Natural killer cell (primary cell): ENCODE measurements around the gene TICRR. TPM values are rescaled to one million over a fixed set of nuclear protein-coding genes. Genes with fewer than 3 reads are reported as not detected.

Experiments used
- ATAC-seq, 3 donors: fragments of 150-1000 bp in 2 of 3; fragments of 200-7000 bp in 1 of 3; cut with Tn5 transposase; 1 replicate in 1 of 3; 2 replicates in 2 of 3; pipeline ENCODE4 v1.10.0; 2021; ENCODE audit warnings: mild to moderate bottlenecking in 2 of 3, moderate library complexity in 2 of 3
- DNase-seq, 2 donors: peaks; one replicate each; pipeline versions ENCODE4 v3.0.0 to v3.0.0-alpha.2; 2013 to 2021; ENCODE audit warnings: mixed read lengths in 1 of 2
- H3K27ac ChIP-seq: one replicate; pipeline ENCODE4 v1.5.1; 2013; ENCODE audit warnings: mild to moderate bottlenecking, low read length
- H3K27me3 ChIP-seq: one replicate; pipeline ENCODE4 v1.6.1; 2013; ENCODE audit warnings: low read length; ENCODE audit not compliant: control insufficient read depth, insufficient read depth
- H3K36me3 ChIP-seq: one replicate; pipeline ENCODE4 v1.6.1; 2013; ENCODE audit warnings: low read length; ENCODE audit not compliant: control insufficient read depth, insufficient read depth
- H3K4me1 ChIP-seq: one replicate; pipeline ENCODE4 v1.6.1; 2013; ENCODE audit warnings: low read length; ENCODE audit not compliant: control insufficient read depth, insufficient read depth
- H3K4me3 ChIP-seq: one replicate; pipeline ENCODE4 v1.5.1; 2013; ENCODE audit warnings: low read length
- H3K9me3 ChIP-seq: one replicate; pipeline ENCODE4 v1.6.1; 2013; ENCODE audit warnings: low read length; ENCODE audit not compliant: control insufficient read depth, insufficient read depth
- H3K27ac Mint-ChIP-seq, 2 donors: one replicate each; pipeline ENCODE4 v1.8.0; 2022; ENCODE audit warnings: mild to moderate bottlenecking in 2 of 2, mixed read lengths in 2 of 2, moderate library complexity in 1 of 2
- H3K27me3 Mint-ChIP-seq, 2 donors: one replicate each; pipeline ENCODE4 v1.8.0; 2022; ENCODE audit warnings: low read depth in 2 of 2, mixed read lengths in 2 of 2
- H3K36me3 Mint-ChIP-seq: one replicate; pipeline ENCODE4 v1.8.0; 2022; ENCODE audit warnings: mixed read lengths
- H3K4me1 Mint-ChIP-seq, 2 donors: one replicate each; pipeline ENCODE4 v1.8.0; 2022; ENCODE audit warnings: mixed read lengths in 2 of 2
- H3K4me3 Mint-ChIP-seq: one replicate; pipeline ENCODE4 v1.8.0; 2022; ENCODE audit warnings: mild to moderate bottlenecking, moderate library complexity, mixed read lengths
- H3K9me3 Mint-ChIP-seq, 2 donors: one replicate each; pipeline ENCODE4 v1.8.0; 2022; ENCODE audit warnings: mixed read lengths in 2 of 2
- CTCF ChIP-seq: fragments of 200-600 bp; IDR thresholded peaks from one replicate; pipeline ENCODE4 v1.8.0; 2022; ENCODE audit warnings: antibody characterized with exemption
- WGBS: methylation state at CpG from one replicate; pipeline ENCODE4 v1.1.7; 2013; ENCODE audit warnings: missing lambda C conversion rate; ENCODE audit not compliant: insufficient coverage; 5-methylcytosine and 5-hydroxymethylcytosine counted together
- intact Hi-C: fragments of 100-400 bp; cut with micrococcal nuclease; formaldehyde crosslinking; loops from one replicate; pipeline ENCODE4 v1.14.2; 2022
- total RNA-seq, 4 donors: library from RNA; stranded (reverse); fragments of 120-200 nt in 1 of 4; gene quantifications; one replicate each; pipeline versions ENCODE4 v1.2.3 to v1.2.4, GENCODE V29; 2013 to 2022

TICRR gene
- total RNA-seq, 3 donors from 2014 or later (not counting 1 experiment from before 2014, with no cell fraction given), result 0.13 to 0.59 (median 0.14) TPM

GRCh38 chr15:89666858-89667705, 91.8 kb downstream of the TICRR start:
- Mint-ChIP-seq H3K36me3 (no peaks in the 10 kb centered on the region), H3K4me1 (peaks cover 0 to 7% of the 10 kb centered on the region in 2 donors)
- ATAC-seq, result no peak

GRCh38 chr15:89667706-89667960, 92.4 kb downstream of the TICRR start:
- no peak for TF ChIP-seq CTCF
- no peaks in the 10 kb centered on the region for H3K9me3 ChIP-seq
- peak overlapping the region; percentile 37 for H3K4me3 Mint-ChIP-seq
- H3K27me3 Mint-ChIP-seq, result peaks cover 0 to 9% of the 10 kb centered on the region in 2 donors
- H3K27ac Mint-ChIP-seq, result no peak overlapping the region
- DNase-seq (no peak), ATAC-seq (no peak)
- no peaks in the 10 kb centered on the region for H3K36me3 Mint-ChIP-seq
- peaks cover 2% of the 10 kb centered on the region for H3K27me3 ChIP-seq
- intact Hi-C loops, result no loop called here
- H3K27ac ChIP-seq, result no peak overlapping the region
- H3K4me1 ChIP-seq, result peaks cover 12% of the 10 kb centered on the region
- 95% methylated on average over 7 of the region's 7 CpGs for WGBS
- peaks cover 0 to 7% of the 10 kb centered on the region in 2 donors for H3K4me1 Mint-ChIP-seq
- no peaks in the 10 kb centered on the region for H3K36me3 ChIP-seq
- no peaks in the 10 kb centered on the region for H3K9me3 Mint-ChIP-seq
- no peak overlapping the region for H3K4me3 ChIP-seq

More at GRCh38 chr15:89666858-89667705, 91.8 kb downstream of the TICRR start:
- Histone ChIP-seq H3K9me3 (no peaks in the 10 kb centered on the region), H3K27ac (no peak overlapping the region), H3K4me1 (peaks cover 12% of the 10 kb centered on the region), H3K4me3 (no peak overlapping the region), H3K36me3 (no peaks in the 10 kb centered on the region), H3K27me3 (peaks cover 2% of the 10 kb centered on the region)
- DNase-seq, result no peak
- intact Hi-C loops, result no loop called here
- peak overlapping the region; percentile 37 for H3K4me3 Mint-ChIP-seq
- H3K27ac Mint-ChIP-seq, result no peak overlapping the region
- H3K9me3 Mint-ChIP-seq, result no peaks in the 10 kb centered on the region
- peaks cover 0 to 9% of the 10 kb centered on the region in 2 donors for H3K27me3 Mint-ChIP-seq
- TF ChIP-seq CTCF, result no peak
- WGBS, result 91% methylated on average over 13 of the region's 13 CpGs

DNA sequence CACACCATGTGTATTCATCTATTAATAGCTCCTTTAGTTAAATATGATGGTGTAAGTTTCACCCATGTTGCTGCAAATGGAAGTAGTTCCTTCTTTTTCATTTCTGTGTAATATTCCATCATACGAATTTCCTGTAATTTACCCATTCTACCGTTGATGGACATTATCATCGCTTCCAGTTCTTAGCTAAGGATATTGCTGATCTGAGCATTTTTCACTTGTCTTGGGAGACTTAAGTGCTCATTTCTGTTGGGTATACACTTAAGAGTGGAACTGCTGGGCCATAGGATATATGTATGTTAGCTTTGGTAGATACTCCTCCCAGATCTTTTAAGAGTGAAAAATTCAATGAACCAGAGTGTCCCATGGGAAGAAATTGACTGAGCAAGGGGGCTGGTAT, 92.9 kb downstream of the TICRR start:
- no peak overlapping the region for H3K4me3 Mint-ChIP-seq
- no peaks in the 10 kb centered on the region for H3K9me3 Mint-ChIP-seq
- no peak for DNase-seq
- Histone ChIP-seq H3K27me3 (peaks cover 2% of the 10 kb centered on the region), H3K4me1 (peaks cover 12% of the 10 kb centered on the region), H3K4me3 (no peak overlapping the region), H3K9me3 (no peaks in the 10 kb centered on the region), H3K36me3 (no peaks in the 10 kb centered on the region), H3K27ac (no peak overlapping the region)
- WGBS, result 100% methylated on average over 2 of the region's 3 CpGs
- ATAC-seq, result no peak
- H3K36me3 Mint-ChIP-seq, result no peaks in the 10 kb centered on the region
- no peak for TF ChIP-seq CTCF
- intact Hi-C loops, result no loop called here
- H3K27me3 Mint-ChIP-seq, result peaks cover 0 to 9% of the 10 kb centered on the region in 2 donors
- no peak overlapping the region for H3K27ac Mint-ChIP-seq
- peaks cover 0 to 7% of the 10 kb centered on the region in 2 donors for H3K4me1 Mint-ChIP-seq
